Colonic mucosa (tissue), 4 donors: Measurements from ENCODE around the gene IKZF3. TPM values are rescaled to one million over a fixed set of nuclear protein-coding genes. Genes with fewer than 3 reads are reported as not detected.

ENCODE experiments used
- DNase-seq: peaks from one replicate; pipeline ENCODE4 v3.0.0-alpha.2; 2020
- H3K27ac ChIP-seq: fragments of 200-600 bp; one replicate; pipeline ENCODE4 v1.8.0; 2021
- H3K27me3 ChIP-seq: fragments of 200-600 bp; one replicate; pipeline ENCODE4 v1.8.0; 2021
- H3K36me3 ChIP-seq: fragments of 200-600 bp; one replicate; pipeline ENCODE4 v1.8.0; 2021
- H3K4me1 ChIP-seq: fragments of 200-600 bp; one replicate; pipeline ENCODE4 v1.8.0; 2021; ENCODE audit warnings: mild to moderate bottlenecking
- H3K4me3 ChIP-seq: fragments of 200-600 bp; one replicate; pipeline ENCODE4 v1.8.0; 2021
- H3K9ac ChIP-seq, 2 donors: one replicate each; pipeline ENCODE4 v1.7.0; 2013; ENCODE audit warnings: control low read depth in 2 of 2, low read depth in 2 of 2, low read length in 2 of 2
- H3K9me3 ChIP-seq: fragments of 200-600 bp; one replicate; pipeline ENCODE4 v1.8.0; 2021
- CTCF ChIP-seq: fragments of 200-600 bp; IDR thresholded peaks from one replicate; pipeline ENCODE4 v1.8.0; 2022; ENCODE audit warnings: antibody characterized with exemption, mild to moderate bottlenecking
- intact Hi-C: fragments of 100-400 bp; cut with DNase I; formaldehyde crosslinking; loops from one replicate; pipeline ENCODE4 v1.14.1; 2022
- total RNA-seq, 2 donors: library from RNA; stranded (reverse); fragmentation: NEBNext Ultra II Directional in 1 of 2; extraction: Animal tissue kit (Norgen Biotek cat#: 25700) in 1 of 2; gene quantifications; one replicate each; pipeline ENCODE4 v1.2.1, GENCODE V29; 2021
- donor health status: healthy.
- donor health status: DM: no; HTN: no; CAD: no.
- donor health status: DM: no; HTN: no; CAD: no.

Gene IKZF3
- total RNA-seq, 2 donors from 2014 or later, result 1.8 to 2.0 TPM

- no peak for TF ChIP-seq CTCF
- H3K27me3 ChIP-seq, result no peaks in the 10 kb centered on the region
These were observed 25.3 kb downstream of the IKZF3 start for GRCh38 chr17:39838784-39839183.

GRCh38 chr17:39838057-39838456, 26.1 kb downstream of the IKZF3 start:
- Histone ChIP-seq H3K4me3 (no peak overlapping the region), H3K9me3 (no peaks in the 10 kb centered on the region), H3K4me1 (no peaks in the 10 kb centered on the region), H3K27ac (no peak overlapping the region), H3K36me3 (no peaks in the 10 kb centered on the region), H3K9ac (no peak overlapping the region), H3K27me3 (no peaks in the 10 kb centered on the region)
- TF ChIP-seq CTCF, result no peak
- intact Hi-C loops, result no loop called here
- no peak for DNase-seq

More at GRCh38 chr17:39838784-39839183, 25.3 kb downstream of the IKZF3 start:
- intact Hi-C loops, result no loop called here
- no peak overlapping the region for H3K27ac ChIP-seq
- H3K4me3 ChIP-seq, result no peak overlapping the region
- no peaks in the 10 kb centered on the region for H3K36me3 ChIP-seq
- H3K4me1 ChIP-seq, result no peaks in the 10 kb centered on the region
- no peak overlapping the region for H3K9ac ChIP-seq
- H3K9me3 ChIP-seq, result no peaks in the 10 kb centered on the region
- DNase-seq, result no peak

- no peaks in the 10 kb centered on the region for H3K36me3 ChIP-seq
- no peaks in the 10 kb centered on the region for H3K4me1 ChIP-seq
- H3K9me3 ChIP-seq, result no peaks in the 10 kb centered on the region
- H3K4me3 ChIP-seq, result no peak overlapping the region
- DNase-seq, result no peak
- no peak overlapping the region for H3K27ac ChIP-seq
- no peak overlapping the region for H3K9ac ChIP-seq
- intact Hi-C loops, result no loop called here
- no peaks in the 10 kb centered on the region for H3K27me3 ChIP-seq
- no peak for TF ChIP-seq CTCF
These were observed 28.0 kb downstream of the IKZF3 start for GRCh38 chr17:39836117-39836516.

- H3K4me3 ChIP-seq, result no peak overlapping the region
- no peak overlapping the region for H3K9ac ChIP-seq
- TF ChIP-seq CTCF, result no peak
- no peak for DNase-seq
- H3K4me1 ChIP-seq, result no peaks in the 10 kb centered on the region
- no peaks in the 10 kb centered on the region for H3K36me3 ChIP-seq
- no peak overlapping the region for H3K27ac ChIP-seq
- H3K9me3 ChIP-seq, result no peaks in the 10 kb centered on the region
- intact Hi-C loops, result no loop called here
- H3K27me3 ChIP-seq, result no peaks in the 10 kb centered on the region
These were observed 28.9 kb downstream of the IKZF3 start for GRCh38 chr17:39835038-39835786.

GRCh38 chr17:39834017-39834416, 30.1 kb downstream of the IKZF3 start:
- intact Hi-C loops, result no loop called here
- Histone ChIP-seq H3K4me3 (no peak overlapping the region), H3K36me3 (no peaks in the 10 kb centered on the region), H3K27me3 (no peaks in the 10 kb centered on the region), H3K27ac (no peak overlapping the region), H3K9me3 (no peaks in the 10 kb centered on the region), H3K4me1 (no peaks in the 10 kb centered on the region), H3K9ac (no peak overlapping the region)
- DNase-seq, result no peak
- TF ChIP-seq CTCF, result no peak
